SH-SY5Y (cell line): Measurements from ENCODE around the gene OR5D18.

Experiments
- GATA2 ChIP-seq: IDR thresholded peaks from 2 replicates; pipeline ENCODE4 v1.6.1; 2011; ENCODE audit warnings: mild to moderate bottlenecking, low read depth, low read length
- GATA3 ChIP-seq: IDR thresholded peaks from 2 replicates; pipeline ENCODE4 v1.6.1; 2011; ENCODE audit warnings: low read depth, mild to moderate bottlenecking, low read length, moderate library complexity

OR5D18 gene

GRCh38 chr11:55819330-55819729 is at the start of gene OR5D18:
Gene OR5D18 (plus strand): TSS chr11:55819630. CDS start chr11:55819630, 0 bp downstream.
- TF ChIP-seq GATA3 (no peak), GATA2 (no peak)

- TF ChIP-seq GATA2 = no peak
- TF ChIP-seq GATA3 = no peak
Observed at GRCh38 chr11:55773138-55773537, 46.3 kb upstream of the OR5D18 start, which contains the start of gene OR5D13. Gene OR5D13 (plus strand): TSS chr11:55773438. CDS start chr11:55773438, 0 bp downstream.

- no peak for TF ChIP-seq GATA2
Observed at GRCh38 chr11:55791606-55792005, 27.8 kb upstream of the OR5D18 start.

- TF ChIP-seq GATA3 (no peak), GATA2 (no peak)
Observed at GRCh38 chr11:55793321-55793720, 26.1 kb upstream of the OR5D18 start.

- TF ChIP-seq GATA2 (no peak), GATA3 (no peak)
Observed at GRCh38 chr11:55795256-55795655, 24.2 kb upstream of the OR5D18 start, which contains the start of gene OR5D14. Gene OR5D14 (plus strand): TSS chr11:55795556. CDS start chr11:55795556, 0 bp downstream.

GRCh38 chr11:55806248-55806647 is 13.2 kb upstream of the OR5D18 start:
- no peak for TF ChIP-seq GATA2
- no peak for TF ChIP-seq GATA3

GRCh38 chr11:55811067-55811466 is 8.4 kb upstream of the OR5D18 start, which contains the start of gene OR5L1:
Gene OR5L1 (plus strand): TSS chr11:55811367. CDS start chr11:55811467, 100 bp downstream.
- no peak for TF ChIP-seq GATA2
- TF ChIP-seq GATA3 = no peak

- no peak for TF ChIP-seq GATA2
- TF ChIP-seq GATA3 = no peak
Observed at GRCh38 chr11:55826919-55827318, 7.5 kb downstream of the OR5D18 start, which contains the start of gene OR5L2. Gene OR5L2 (plus strand): TSS chr11:55827219. CDS start chr11:55827219, 0 bp downstream.

- TF ChIP-seq GATA3 (no peak), GATA2 (no peak)
Observed at GRCh38 chr11:55838452-55838851, 19.0 kb downstream of the OR5D18 start, which contains the start of gene OR5D16. Gene OR5D16 (plus strand): TSS chr11:55838752. CDS start chr11:55838752, 0 bp downstream.

GRCh38 chr11:55847453-55847852 is 28.0 kb downstream of the OR5D18 start:
- TF ChIP-seq GATA2 = no peak
- no peak for TF ChIP-seq GATA3

GRCh38 chr11:55849037-55849436 is 29.6 kb downstream of the OR5D18 start:
- no peak for TF ChIP-seq GATA3
- no peak for TF ChIP-seq GATA2

GRCh38 chr11:55852141-55852540 is 32.7 kb downstream of the OR5D18 start:
- no peak for TF ChIP-seq GATA3
- no peak for TF ChIP-seq GATA2

- TF ChIP-seq GATA2 (no peak), GATA3 (no peak)
Observed at GRCh38 chr11:55854704-55855103, 35.3 kb downstream of the OR5D18 start.
